Rectal smooth muscle tissue (tissue), 1 donor: ENCODE results near the gene UBN2.

Experiments
- H3K27ac ChIP-seq: one replicate; pipeline ENCODE4 v1.7.0; 2013; ENCODE audit warnings: low read depth, low read length, inconsistent platforms
- H3K27me3 ChIP-seq: one replicate; pipeline ENCODE4 v1.7.0; 2013; ENCODE audit warnings: low read length; ENCODE audit not compliant: control insufficient read depth, insufficient read depth
- H3K36me3 ChIP-seq: one replicate; pipeline ENCODE4 v1.7.0; 2013; ENCODE audit warnings: low read length; ENCODE audit not compliant: control insufficient read depth, insufficient read depth
- H3K4me1 ChIP-seq: one replicate; pipeline ENCODE4 v1.7.0; 2013; ENCODE audit warnings: low read length; ENCODE audit not compliant: control insufficient read depth, insufficient read depth
- H3K4me3 ChIP-seq: one replicate; pipeline ENCODE4 v1.7.0; 2013; ENCODE audit warnings: low read length
- H3K9ac ChIP-seq: one replicate; pipeline ENCODE4 v1.7.0; 2013; ENCODE audit warnings: low read length

The UBN2 gene

GRCh38 chr7:139242741-139243281 lies 11.8 kb downstream of the UBN2 start:
- Histone ChIP-seq H3K27me3 (no peaks in the 10 kb centered on the region), H3K9ac (no peak overlapping the region), H3K36me3 (peaks cover 4% of the 10 kb centered on the region), H3K4me1 (no peaks in the 10 kb centered on the region), H3K4me3 (no peak overlapping the region), H3K27ac (no peak overlapping the region)

- H3K27ac ChIP-seq, result no peak overlapping the region
- H3K9ac ChIP-seq, result no peak overlapping the region
Observed at GRCh38 chr7:139245401-139245800, 14.4 kb downstream of the UBN2 start.

GRCh38 chr7:139246494-139246893 lies 15.5 kb downstream of the UBN2 start:
- Histone ChIP-seq H3K9ac (no peak overlapping the region), H3K27me3 (no peaks in the 10 kb centered on the region), H3K36me3 (peaks cover 7% of the 10 kb centered on the region), H3K4me3 (no peak overlapping the region), H3K4me1 (no peaks in the 10 kb centered on the region), H3K27ac (no peak overlapping the region)

More at GRCh38 chr7:139245401-139245800, 14.4 kb downstream of the UBN2 start:
- H3K36me3 ChIP-seq, result peaks cover 7% of the 10 kb centered on the region
- no peak overlapping the region for H3K4me3 ChIP-seq
- no peaks in the 10 kb centered on the region for H3K27me3 ChIP-seq
- H3K4me1 ChIP-seq, result no peaks in the 10 kb centered on the region

- Histone ChIP-seq H3K4me3 (no peak overlapping the region), H3K9ac (no peak overlapping the region), H3K27ac (no peak overlapping the region), H3K36me3 (peaks cover 7% of the 10 kb centered on the region), H3K27me3 (no peaks in the 10 kb centered on the region), H3K4me1 (no peaks in the 10 kb centered on the region)
Observed at GRCh38 chr7:139246905-139247304, 15.9 kb downstream of the UBN2 start.

GRCh38 chr7:139249179-139249810 lies 18.3 kb downstream of the UBN2 start:
- H3K27ac ChIP-seq, result no peak overlapping the region
- H3K4me1 ChIP-seq, result no peaks in the 10 kb centered on the region
- H3K9ac ChIP-seq, result no peak overlapping the region
- H3K27me3 ChIP-seq, result no peaks in the 10 kb centered on the region
- H3K36me3 ChIP-seq, result peaks cover 3% of the 10 kb centered on the region
- no peak overlapping the region for H3K4me3 ChIP-seq

GRCh38 chr7:139252451-139252850 lies 21.4 kb downstream of the UBN2 start:
- Histone ChIP-seq H3K9ac (no peak overlapping the region), H3K27me3 (no peaks in the 10 kb centered on the region), H3K27ac (no peak overlapping the region), H3K36me3 (peaks cover 5% of the 10 kb centered on the region), H3K4me3 (no peak overlapping the region), H3K4me1 (no peaks in the 10 kb centered on the region)

- H3K9ac ChIP-seq, result no peak overlapping the region
- no peaks in the 10 kb centered on the region for H3K4me1 ChIP-seq
- no peaks in the 10 kb centered on the region for H3K27me3 ChIP-seq
- H3K36me3 ChIP-seq, result peaks cover 5% of the 10 kb centered on the region
- no peak overlapping the region for H3K27ac ChIP-seq
- no peak overlapping the region for H3K4me3 ChIP-seq
Observed at GRCh38 chr7:139254281-139254680, 23.2 kb downstream of the UBN2 start.

GRCh38 chr7:139254728-139255127 lies 23.7 kb downstream of the UBN2 start:
- no peak overlapping the region for H3K9ac ChIP-seq
- H3K4me3 ChIP-seq, result no peak overlapping the region
- peaks cover 5% of the 10 kb centered on the region for H3K36me3 ChIP-seq
- H3K27ac ChIP-seq, result no peak overlapping the region
- no peaks in the 10 kb centered on the region for H3K4me1 ChIP-seq
- H3K27me3 ChIP-seq, result no peaks in the 10 kb centered on the region

GRCh38 chr7:139255290-139255689 lies 24.3 kb downstream of the UBN2 start:
- H3K4me1 ChIP-seq, result no peaks in the 10 kb centered on the region
- H3K4me3 ChIP-seq, result no peak overlapping the region
- H3K36me3 ChIP-seq, result peaks cover 6% of the 10 kb centered on the region
- H3K9ac ChIP-seq, result no peak overlapping the region
- no peak overlapping the region for H3K27ac ChIP-seq
- no peaks in the 10 kb centered on the region for H3K27me3 ChIP-seq

- Histone ChIP-seq H3K4me3 (no peak overlapping the region), H3K36me3 (peaks cover 12% of the 10 kb centered on the region), H3K9ac (no peak overlapping the region), H3K27ac (no peak overlapping the region), H3K4me1 (no peaks in the 10 kb centered on the region), H3K27me3 (no peaks in the 10 kb centered on the region)
Observed at GRCh38 chr7:139259142-139259541, 28.1 kb downstream of the UBN2 start.

- Histone ChIP-seq H3K4me3 (no peak overlapping the region), H3K9ac (no peak overlapping the region), H3K27me3 (no peaks in the 10 kb centered on the region), H3K36me3 (peaks cover 10% of the 10 kb centered on the region), H3K4me1 (no peaks in the 10 kb centered on the region), H3K27ac (no peak overlapping the region)
Observed at GRCh38 chr7:139264220-139264619, 33.2 kb downstream of the UBN2 start.

GRCh38 chr7:139265673-139266072 lies 34.6 kb downstream of the UBN2 start:
- Histone ChIP-seq H3K9ac (no peak overlapping the region), H3K36me3 (peaks cover 6% of the 10 kb centered on the region), H3K4me3 (no peak overlapping the region), H3K27ac (no peak overlapping the region), H3K27me3 (no peaks in the 10 kb centered on the region), H3K4me1 (no peaks in the 10 kb centered on the region)
